ENCODE measurements around the gene FAM187B.

The FAM187B gene

DNA sequence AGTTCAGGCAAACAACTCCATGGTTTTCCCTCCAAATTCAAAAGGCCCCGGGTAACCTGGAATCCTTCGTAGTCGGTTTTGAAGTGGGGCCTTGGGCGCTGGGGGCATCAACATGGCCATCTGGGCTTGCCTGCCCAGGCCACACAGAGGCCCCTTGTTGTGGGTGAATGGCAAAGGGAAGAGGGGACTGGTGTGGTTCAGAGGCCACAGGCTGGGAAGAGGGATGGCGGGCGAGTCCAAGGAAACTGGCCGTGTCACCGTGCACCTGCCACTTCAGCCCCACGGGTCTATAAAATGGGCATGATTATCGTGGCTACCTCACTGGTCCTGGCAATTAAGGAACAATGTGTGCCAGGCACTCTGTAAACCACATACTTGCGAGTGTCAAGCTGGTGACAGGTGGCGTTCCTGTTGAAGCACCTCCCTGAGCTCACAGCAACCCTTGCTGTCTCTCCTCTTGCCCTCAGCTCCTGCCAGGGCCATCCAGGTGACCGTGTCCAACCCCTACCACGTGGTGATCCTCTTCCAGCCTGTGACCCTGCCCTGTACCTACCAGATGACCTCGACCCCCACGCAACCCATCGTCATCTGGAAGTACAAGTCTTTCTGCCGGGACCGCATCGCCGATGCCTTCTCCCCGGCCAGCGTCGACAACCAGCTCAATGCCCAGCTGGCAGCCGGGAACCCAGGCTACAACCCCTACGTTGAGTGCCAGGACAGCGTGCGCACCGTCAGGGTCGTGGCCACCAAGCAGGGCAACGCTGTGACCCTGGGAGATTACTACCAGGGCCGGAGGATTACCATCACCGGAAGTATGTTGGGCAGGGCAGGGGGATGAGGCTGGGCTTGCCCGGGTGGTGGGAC is 21.5 kb upstream of the FAM187B start:
- no peak for ATAC-seq
- no peak for TF ChIP-seq OSR1 (CRISPR knock-in tag; IDR thresholded peaks at IDR 0.05)
- TF ChIP-seq, protein P1, sequence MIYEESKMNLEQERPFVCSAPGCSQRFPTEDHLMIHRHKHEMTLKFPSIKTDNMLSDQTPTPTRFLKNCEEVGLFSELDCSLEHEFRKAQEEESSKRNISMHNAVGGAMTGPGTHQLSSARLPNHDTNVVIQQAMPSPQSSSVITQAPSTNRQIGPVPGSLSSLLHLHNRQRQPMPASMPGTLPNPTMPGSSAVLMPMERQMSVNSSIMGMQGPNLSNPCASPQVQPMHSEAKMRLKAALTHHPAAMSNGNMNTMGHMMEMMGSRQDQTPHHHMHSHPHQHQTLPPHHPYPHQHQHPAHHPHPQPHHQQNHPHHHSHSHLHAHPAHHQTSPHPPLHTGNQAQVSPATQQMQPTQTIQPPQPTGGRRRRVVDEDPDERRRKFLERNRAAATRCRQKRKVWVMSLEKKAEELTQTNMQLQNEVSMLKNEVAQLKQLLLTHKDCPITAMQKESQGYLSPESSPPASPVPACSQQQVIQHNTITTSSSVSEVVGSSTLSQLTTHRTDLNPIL (CRISPR knock-in tag; IDR thresholded peaks at IDR 0.05; ENCODE audit: low read depth): no peak
- TF ChIP-seq ARNTL (CRISPR knock-in tag; IDR thresholded peaks at IDR 0.05; ENCODE audit: borderline replicate concordance, low read depth): no peak
- TF ChIP-seq ESRRG (CRISPR knock-in tag; IDR thresholded peaks at IDR 0.05): no peak
- TF ChIP-seq BACH2 (CRISPR knock-in tag; IDR thresholded peaks at IDR 0.05; ENCODE audit: borderline replicate concordance): no peak
- TF ChIP-seq, protein P2, sequence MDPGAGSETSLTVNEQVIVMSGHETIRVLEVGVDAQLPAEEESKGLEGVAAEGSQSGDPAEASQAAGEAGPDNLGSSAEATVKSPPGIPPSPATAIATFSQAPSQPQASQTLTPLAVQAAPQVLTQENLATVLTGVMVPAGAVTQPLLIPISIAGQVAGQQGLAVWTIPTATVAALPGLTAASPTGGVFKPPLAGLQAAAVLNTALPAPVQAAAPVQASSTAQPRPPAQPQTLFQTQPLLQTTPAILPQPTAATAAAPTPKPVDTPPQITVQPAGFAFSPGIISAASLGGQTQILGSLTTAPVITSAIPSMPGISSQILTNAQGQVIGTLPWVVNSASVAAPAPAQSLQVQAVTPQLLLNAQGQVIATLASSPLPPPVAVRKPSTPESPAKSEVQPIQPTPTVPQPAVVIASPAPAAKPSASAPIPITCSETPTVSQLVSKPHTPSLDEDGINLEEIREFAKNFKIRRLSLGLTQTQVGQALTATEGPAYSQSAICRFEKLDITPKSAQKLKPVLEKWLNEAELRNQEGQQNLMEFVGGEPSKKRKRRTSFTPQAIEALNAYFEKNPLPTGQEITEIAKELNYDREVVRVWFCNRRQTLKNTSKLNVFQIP (CRISPR knock-in tag; IDR thresholded peaks at IDR 0.05; ENCODE audit: borderline replicate concordance, low read depth): no peak
- no peak for TF ChIP-seq GLIS3 (CRISPR knock-in tag; IDR thresholded peaks at IDR 0.05)

DNA sequence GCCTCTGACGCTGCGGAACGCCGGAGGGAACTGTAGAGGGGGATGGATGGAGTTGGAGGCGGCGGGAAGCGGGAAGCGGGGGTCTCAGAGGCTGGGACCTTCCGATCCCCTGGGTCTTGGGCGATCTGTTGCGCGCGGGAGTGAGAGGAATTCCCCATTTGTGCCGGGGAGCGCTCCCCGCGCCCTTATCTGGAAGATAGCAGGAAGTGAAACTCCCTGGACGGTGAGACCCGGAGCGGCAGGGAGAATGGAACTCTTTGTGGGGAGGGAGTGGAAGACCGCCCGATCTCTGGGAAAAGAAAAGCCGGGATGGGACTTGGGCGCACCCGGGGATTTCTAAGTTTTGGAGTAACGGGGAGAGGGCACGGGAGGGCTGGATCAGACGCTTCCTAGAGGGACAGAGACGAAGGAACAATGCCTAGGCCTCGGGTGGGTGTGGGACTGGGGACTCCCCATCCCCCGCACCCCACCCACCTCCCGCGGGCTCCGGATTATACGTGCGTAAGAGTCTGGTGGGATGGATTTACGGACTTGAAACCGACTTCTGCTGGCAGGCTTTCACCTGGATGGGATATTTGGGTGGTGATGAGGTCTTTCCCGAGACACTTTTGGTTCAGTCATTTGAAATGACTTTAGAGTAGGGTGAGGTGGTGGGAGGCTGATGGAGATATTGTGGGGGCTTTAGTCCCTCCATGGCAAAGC is 20.8 kb upstream of the FAM187B start:
- TF ChIP-seq ZNF565 (CRISPR knock-in tag; conservative IDR thresholded peaks at IDR 0.05; ENCODE audit: low read depth): no peak
- no peak for ATAC-seq

DNA sequence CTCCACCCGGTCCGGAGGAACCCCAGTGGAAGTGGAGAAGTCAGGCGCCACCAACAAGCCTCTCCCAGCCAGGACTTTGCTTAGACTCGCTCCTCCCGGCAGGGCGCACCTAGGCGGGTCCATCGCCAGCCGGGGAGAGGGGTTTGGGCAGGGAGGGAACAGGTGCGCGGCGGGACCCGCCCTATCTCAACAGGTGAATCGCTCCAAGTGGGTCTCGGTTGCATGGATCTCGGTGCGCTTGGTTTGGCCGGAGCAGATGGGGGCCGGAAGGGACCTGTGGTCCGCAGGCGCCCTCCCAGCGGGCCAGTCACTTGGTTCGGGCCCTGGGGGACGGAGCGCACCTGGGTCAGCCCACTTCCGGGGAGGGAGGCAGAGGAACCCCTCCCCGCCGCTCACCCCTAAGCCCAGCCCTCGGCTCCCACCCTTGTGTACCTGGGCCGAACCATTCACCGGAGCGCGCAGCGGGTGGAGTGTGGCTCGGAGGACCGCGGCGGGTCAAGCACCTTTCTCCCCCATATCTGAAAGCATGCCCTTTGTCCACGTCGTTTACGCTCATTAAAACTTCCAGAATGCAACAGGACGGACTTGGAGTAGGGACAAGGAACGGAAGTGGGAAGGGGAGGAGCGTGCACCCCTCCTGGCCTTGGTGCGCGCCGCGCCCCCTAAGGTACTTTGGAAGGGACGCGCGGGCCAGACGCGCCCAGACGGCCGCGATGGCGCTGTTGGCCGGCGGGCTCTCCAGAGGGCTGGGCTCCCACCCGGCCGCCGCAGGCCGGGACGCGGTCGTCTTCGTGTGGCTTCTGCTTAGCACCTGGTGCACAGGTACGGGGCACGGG is 20.0 kb upstream of the FAM187B start, which contains the start of gene LSR:
LSR (plus strand) TSS at position 693 of the 836 bp plus-strand sequence; CDS start at position 714, 21 bp downstream.
- TF ChIP-seq ESRRG (CRISPR knock-in tag; IDR thresholded peaks at IDR 0.05) (no peak), RARB (CRISPR knock-in tag; IDR thresholded peaks at IDR 0.05) (no peak), TCF4 (CRISPR knock-in tag; IDR thresholded peaks at IDR 0.05; ENCODE audit: borderline replicate concordance) (no peak), ZC3H10 (CRISPR knock-in tag; IDR thresholded peaks at IDR 0.05) (no peak), PPARA (CRISPR knock-in tag; IDR thresholded peaks at IDR 0.05; ENCODE audit: borderline replicate concordance) (no peak), CSDC2 (CRISPR knock-in tag; IDR thresholded peaks at IDR 0.05) (no peak), ZNF8 (CRISPR knock-in tag; IDR thresholded peaks at IDR 0.05) (no peak)
- TF ChIP-seq, protein P3, sequence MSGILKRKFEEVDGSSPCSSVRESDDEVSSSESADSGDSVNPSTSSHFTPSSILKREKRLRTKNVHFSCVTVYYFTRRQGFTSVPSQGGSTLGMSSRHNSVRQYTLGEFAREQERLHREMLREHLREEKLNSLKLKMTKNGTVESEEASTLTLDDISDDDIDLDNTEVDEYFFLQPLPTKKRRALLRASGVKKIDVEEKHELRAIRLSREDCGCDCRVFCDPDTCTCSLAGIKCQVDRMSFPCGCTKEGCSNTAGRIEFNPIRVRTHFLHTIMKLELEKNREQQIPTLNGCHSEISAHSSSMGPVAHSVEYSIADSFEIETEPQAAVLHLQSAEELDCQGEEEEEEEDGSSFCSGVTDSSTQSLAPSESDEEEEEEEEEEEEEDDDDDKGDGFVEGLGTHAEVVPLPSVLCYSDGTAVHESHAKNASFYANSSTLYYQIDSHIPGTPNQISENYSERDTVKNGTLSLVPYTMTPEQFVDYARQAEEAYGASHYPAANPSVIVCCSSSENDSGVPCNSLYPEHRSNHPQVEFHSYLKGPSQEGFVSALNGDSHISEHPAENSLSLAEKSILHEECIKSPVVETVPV (CRISPR knock-in tag; IDR thresholded peaks at IDR 0.05): no peak
- TF ChIP-seq, protein P4, sequence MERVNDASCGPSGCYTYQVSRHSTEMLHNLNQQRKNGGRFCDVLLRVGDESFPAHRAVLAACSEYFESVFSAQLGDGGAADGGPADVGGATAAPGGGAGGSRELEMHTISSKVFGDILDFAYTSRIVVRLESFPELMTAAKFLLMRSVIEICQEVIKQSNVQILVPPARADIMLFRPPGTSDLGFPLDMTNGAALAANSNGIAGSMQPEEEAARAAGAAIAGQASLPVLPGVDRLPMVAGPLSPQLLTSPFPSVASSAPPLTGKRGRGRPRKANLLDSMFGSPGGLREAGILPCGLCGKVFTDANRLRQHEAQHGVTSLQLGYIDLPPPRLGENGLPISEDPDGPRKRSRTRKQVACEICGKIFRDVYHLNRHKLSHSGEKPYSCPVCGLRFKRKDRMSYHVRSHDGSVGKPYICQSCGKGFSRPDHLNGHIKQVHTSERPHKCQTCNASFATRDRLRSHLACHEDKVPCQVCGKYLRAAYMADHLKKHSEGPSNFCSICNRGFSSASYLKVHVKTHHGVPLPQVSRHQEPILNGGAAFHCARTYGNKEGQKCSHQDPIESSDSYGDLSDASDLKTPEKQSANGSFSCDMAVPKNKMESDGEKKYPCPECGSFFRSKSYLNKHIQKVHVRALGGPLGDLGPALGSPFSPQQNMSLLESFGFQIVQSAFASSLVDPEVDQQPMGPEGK (CRISPR knock-in tag; IDR thresholded peaks at IDR 0.05; ENCODE audit: borderline replicate concordance): no peak
- TF ChIP-seq, protein P2 (CRISPR knock-in tag; IDR thresholded peaks at IDR 0.05; ENCODE audit: borderline replicate concordance, low read depth): no peak
- TF ChIP-seq, protein P5, sequence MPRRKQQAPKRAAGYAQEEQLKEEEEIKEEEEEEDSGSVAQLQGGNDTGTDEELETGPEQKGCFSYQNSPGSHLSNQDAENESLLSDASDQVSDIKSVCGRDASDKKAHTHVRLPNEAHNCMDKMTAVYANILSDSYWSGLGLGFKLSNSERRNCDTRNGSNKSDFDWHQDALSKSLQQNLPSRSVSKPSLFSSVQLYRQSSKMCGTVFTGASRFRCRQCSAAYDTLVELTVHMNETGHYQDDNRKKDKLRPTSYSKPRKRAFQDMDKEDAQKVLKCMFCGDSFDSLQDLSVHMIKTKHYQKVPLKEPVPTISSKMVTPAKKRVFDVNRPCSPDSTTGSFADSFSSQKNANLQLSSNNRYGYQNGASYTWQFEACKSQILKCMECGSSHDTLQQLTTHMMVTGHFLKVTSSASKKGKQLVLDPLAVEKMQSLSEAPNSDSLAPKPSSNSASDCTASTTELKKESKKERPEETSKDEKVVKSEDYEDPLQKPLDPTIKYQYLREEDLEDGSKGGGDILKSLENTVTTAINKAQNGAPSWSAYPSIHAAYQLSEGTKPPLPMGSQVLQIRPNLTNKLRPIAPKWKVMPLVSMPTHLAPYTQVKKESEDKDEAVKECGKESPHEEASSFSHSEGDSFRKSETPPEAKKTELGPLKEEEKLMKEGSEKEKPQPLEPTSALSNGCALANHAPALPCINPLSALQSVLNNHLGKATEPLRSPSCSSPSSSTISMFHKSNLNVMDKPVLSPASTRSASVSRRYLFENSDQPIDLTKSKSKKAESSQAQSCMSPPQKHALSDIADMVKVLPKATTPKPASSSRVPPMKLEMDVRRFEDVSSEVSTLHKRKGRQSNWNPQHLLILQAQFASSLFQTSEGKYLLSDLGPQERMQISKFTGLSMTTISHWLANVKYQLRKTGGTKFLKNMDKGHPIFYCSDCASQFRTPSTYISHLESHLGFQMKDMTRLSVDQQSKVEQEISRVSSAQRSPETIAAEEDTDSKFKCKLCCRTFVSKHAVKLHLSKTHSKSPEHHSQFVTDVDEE (CRISPR knock-in tag; IDR thresholded peaks at IDR 0.05): no peak
- no peak; the same call in 2 of the 3 replicates for ATAC-seq

Data from SK-N-SH treated with all-trans-retinoic acid at 6 μM for 48 hours (cell line).